GM19043 (cell line): Measurements from ENCODE around the gene MUC5B.

Experiments
- ATAC-seq: cut with Tn5 transposase; IDR thresholded peaks from one replicate; pipeline ENCODE4 v1.9.1; 2021; ENCODE audit warnings: low read depth; ENCODE audit not compliant: unreplicated experiment

Gene MUC5B

GRCh38 chr11:1230456-1231395 lies 7.9 kb downstream of the MUC5B start:
- no peak for ATAC-seq

- no peak for ATAC-seq
Observed at GRCh38 chr11:1231396-1232020, 8.6 kb downstream of the MUC5B start.

GRCh38 chr11:1232021-1232882 lies 9.4 kb downstream of the MUC5B start:
- ATAC-seq: no peak

- ATAC-seq: no peak
Observed at GRCh38 chr11:1232883-1233321, 10.0 kb downstream of the MUC5B start.

GRCh38 chr11:1233351-1234053 lies 10.6 kb downstream of the MUC5B start:
- ATAC-seq: no peak

- no peak for ATAC-seq
Observed at GRCh38 chr11:1234054-1234720, 11.3 kb downstream of the MUC5B start.

- no peak for ATAC-seq
Observed at GRCh38 chr11:1234771-1235305, 12.0 kb downstream of the MUC5B start.

- no peak for ATAC-seq
Observed at GRCh38 chr11:1235306-1235900, 12.5 kb downstream of the MUC5B start.

- no peak for ATAC-seq
Observed at GRCh38 chr11:1235901-1236315, 13.0 kb downstream of the MUC5B start.

- ATAC-seq: no peak
Observed at GRCh38 chr11:1236316-1237127, 13.7 kb downstream of the MUC5B start.

GRCh38 chr11:1237128-1237580 lies 14.3 kb downstream of the MUC5B start:
- no peak for ATAC-seq

GRCh38 chr11:1237851-1238250 lies 15.0 kb downstream of the MUC5B start:
- no peak for ATAC-seq

GRCh38 chr11:1238767-1239595 lies 16.1 kb downstream of the MUC5B start:
- ATAC-seq: no peak

- ATAC-seq: no peak
Observed at GRCh38 chr11:1239596-1240205, 16.8 kb downstream of the MUC5B start.

GRCh38 chr11:1240771-1241170 lies 17.9 kb downstream of the MUC5B start:
- no peak for ATAC-seq

GRCh38 chr11:1241706-1242105 lies 18.8 kb downstream of the MUC5B start:
- ATAC-seq: no peak

- ATAC-seq: no peak
Observed at GRCh38 chr11:1242289-1242688, 19.4 kb downstream of the MUC5B start.
